SK-N-SH treated with all-trans-retinoic acid at 6 μM for 48 hours (cell line): Measurements from ENCODE around the gene KCNK17.

ENCODE experiments used
- ATAC-seq: fragments of 200-7000 bp; cut with Tn5 transposase; 3 replicates; pipeline ENCODE4 v1.9.1; 2020; ENCODE audit warnings: mild to moderate bottlenecking, moderate library complexity
- BACH2 ChIP-seq: fragments of 250-450 bp; sonication (Bioruptor Pico); IDR thresholded peaks from 2 replicates; pipeline ENCODE4 v1.9.0; 2021; ENCODE audit warnings: mild to moderate bottlenecking, borderline replicate concordance
- CSDC2 ChIP-seq: fragments of 250-450 bp; sonication (Bioruptor Pico); IDR thresholded peaks from 2 replicates; pipeline ENCODE4 v1.5.0; 2020; ENCODE audit warnings: mild to moderate bottlenecking, moderate library complexity
- ESRRG ChIP-seq: fragments of 250-450 bp; sonication (Bioruptor Pico); IDR thresholded peaks from 2 replicates; pipeline ENCODE4 v1.6.1; 2021; ENCODE audit warnings: mild to moderate bottlenecking
- ISL1 ChIP-seq: fragments of 250-450 bp; sonication (Bioruptor Pico); IDR thresholded peaks from 2 replicates; pipeline ENCODE4 v2.1.2; 2022; ENCODE audit warnings: mild to moderate bottlenecking, moderate library complexity
- OSR1 ChIP-seq: fragments of 250-450 bp; sonication (Bioruptor Pico); IDR thresholded peaks from 2 replicates; pipeline ENCODE4 v1.8.0; 2022; ENCODE audit warnings: moderate library complexity, mild to moderate bottlenecking, inconsistent platforms
- PPARA ChIP-seq: fragments of 250-450 bp; sonication (Bioruptor Pico); IDR thresholded peaks from 2 replicates; pipeline ENCODE4 v1.5.0; 2020; ENCODE audit warnings: mild to moderate bottlenecking, borderline replicate concordance
- RARB ChIP-seq: fragments of 250-450 bp; sonication (Bioruptor Pico); IDR thresholded peaks from 2 replicates; pipeline ENCODE4 v1.8.0; 2021; ENCODE audit warnings: mild to moderate bottlenecking, moderate library complexity
- SNAI2 ChIP-seq: fragments of 250-450 bp; sonication (Bioruptor Pico); IDR thresholded peaks from 2 replicates; pipeline ENCODE4 v1.5.0; 2020; ENCODE audit warnings: mild to moderate bottlenecking, moderate library complexity
- TCF4 ChIP-seq: fragments of 250-450 bp; sonication (Bioruptor Pico); IDR thresholded peaks from 2 replicates; pipeline ENCODE4 v1.8.0; 2021; ENCODE audit warnings: mild to moderate bottlenecking, moderate library complexity, borderline replicate concordance
- ZFP3 ChIP-seq: fragments of 250-450 bp; sonication (Bioruptor Pico); IDR thresholded peaks from 2 replicates; pipeline ENCODE4 v1.5.0; 2020; ENCODE audit warnings: mild to moderate bottlenecking, moderate library complexity
- ZNF565 ChIP-seq: fragments of 450-650 bp; formaldehyde crosslinking; conservative IDR thresholded peaks from 2 replicates; pipeline ENCODE4 v1.5.0; 2020; ENCODE audit warnings: low read depth, mild to moderate bottlenecking, moderate library complexity
- ZNF70 ChIP-seq: fragments of 450-650 bp; formaldehyde crosslinking; IDR thresholded peaks from 2 replicates; pipeline ENCODE4 v1.5.0; 2020; ENCODE audit warnings: mild to moderate bottlenecking, moderate library complexity
- ZNF8 ChIP-seq: fragments of 450-650 bp; formaldehyde crosslinking; IDR thresholded peaks from 2 replicates; pipeline ENCODE4 v1.5.0; 2020; ENCODE audit warnings: mild to moderate bottlenecking, moderate library complexity
- TF ChIP-seq, protein P1 (sequence below): fragments of 250-450 bp; sonication (Bioruptor Pico); IDR thresholded peaks from 2 replicates; pipeline ENCODE4 v1.5.1; 2020; ENCODE audit warnings: low read depth, mild to moderate bottlenecking, moderate library complexity
- TF ChIP-seq, protein P2 (sequence below): fragments of 250-450 bp; sonication (Bioruptor Pico); IDR thresholded peaks from 2 replicates; pipeline ENCODE4 v1.8.0; 2021; ENCODE audit warnings: low read depth, mild to moderate bottlenecking, moderate library complexity, borderline replicate concordance
- TF ChIP-seq, protein P3 (sequence below): fragments of 250-450 bp; sonication (Bioruptor Pico); IDR thresholded peaks from 2 replicates; pipeline ENCODE4 v1.5.1; 2021; ENCODE audit warnings: mild to moderate bottlenecking, moderate library complexity
- TF ChIP-seq, protein P4 (sequence below): fragments of 250-450 bp; sonication (Bioruptor Pico); IDR thresholded peaks from 2 replicates; pipeline ENCODE4 v1.8.0; 2020; ENCODE audit warnings: mild to moderate bottlenecking, moderate library complexity, borderline replicate concordance

Gene KCNK17

DNA sequence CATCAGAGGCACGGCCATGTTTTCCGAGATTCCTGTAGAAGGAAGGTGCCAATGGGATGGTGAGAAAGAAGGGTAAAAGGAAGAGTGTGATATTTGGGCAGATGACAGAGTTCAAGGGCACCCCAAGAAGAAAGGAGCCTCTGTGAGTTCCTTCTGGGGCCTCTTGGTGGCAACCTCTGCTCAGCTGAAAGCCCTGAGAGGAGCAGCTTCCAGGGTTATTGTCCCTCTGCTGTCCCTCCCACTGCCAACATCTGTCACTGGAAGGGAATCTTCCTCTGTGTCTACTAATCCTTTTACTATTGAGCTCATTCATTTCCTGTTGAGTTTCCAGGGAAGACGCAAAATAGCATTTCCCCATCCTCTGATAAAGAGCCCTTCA lies 48.3 kb upstream of the KCNK17 start:
- TF ChIP-seq TCF4 (CRISPR knock-in tag) (no peak), PPARA (CRISPR knock-in tag) (no peak), ZNF8 (CRISPR knock-in tag) (no peak), SNAI2 (CRISPR knock-in tag) (no peak), ZNF70 (CRISPR knock-in tag) (no peak), CSDC2 (CRISPR knock-in tag) (no peak), OSR1 (CRISPR knock-in tag) (no peak), ZNF565 (no peak)
- TF ChIP-seq, protein P1, sequence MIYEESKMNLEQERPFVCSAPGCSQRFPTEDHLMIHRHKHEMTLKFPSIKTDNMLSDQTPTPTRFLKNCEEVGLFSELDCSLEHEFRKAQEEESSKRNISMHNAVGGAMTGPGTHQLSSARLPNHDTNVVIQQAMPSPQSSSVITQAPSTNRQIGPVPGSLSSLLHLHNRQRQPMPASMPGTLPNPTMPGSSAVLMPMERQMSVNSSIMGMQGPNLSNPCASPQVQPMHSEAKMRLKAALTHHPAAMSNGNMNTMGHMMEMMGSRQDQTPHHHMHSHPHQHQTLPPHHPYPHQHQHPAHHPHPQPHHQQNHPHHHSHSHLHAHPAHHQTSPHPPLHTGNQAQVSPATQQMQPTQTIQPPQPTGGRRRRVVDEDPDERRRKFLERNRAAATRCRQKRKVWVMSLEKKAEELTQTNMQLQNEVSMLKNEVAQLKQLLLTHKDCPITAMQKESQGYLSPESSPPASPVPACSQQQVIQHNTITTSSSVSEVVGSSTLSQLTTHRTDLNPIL (CRISPR knock-in tag): no peak
- TF ChIP-seq, protein P2, sequence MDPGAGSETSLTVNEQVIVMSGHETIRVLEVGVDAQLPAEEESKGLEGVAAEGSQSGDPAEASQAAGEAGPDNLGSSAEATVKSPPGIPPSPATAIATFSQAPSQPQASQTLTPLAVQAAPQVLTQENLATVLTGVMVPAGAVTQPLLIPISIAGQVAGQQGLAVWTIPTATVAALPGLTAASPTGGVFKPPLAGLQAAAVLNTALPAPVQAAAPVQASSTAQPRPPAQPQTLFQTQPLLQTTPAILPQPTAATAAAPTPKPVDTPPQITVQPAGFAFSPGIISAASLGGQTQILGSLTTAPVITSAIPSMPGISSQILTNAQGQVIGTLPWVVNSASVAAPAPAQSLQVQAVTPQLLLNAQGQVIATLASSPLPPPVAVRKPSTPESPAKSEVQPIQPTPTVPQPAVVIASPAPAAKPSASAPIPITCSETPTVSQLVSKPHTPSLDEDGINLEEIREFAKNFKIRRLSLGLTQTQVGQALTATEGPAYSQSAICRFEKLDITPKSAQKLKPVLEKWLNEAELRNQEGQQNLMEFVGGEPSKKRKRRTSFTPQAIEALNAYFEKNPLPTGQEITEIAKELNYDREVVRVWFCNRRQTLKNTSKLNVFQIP (CRISPR knock-in tag): no peak
- TF ChIP-seq, protein P3, sequence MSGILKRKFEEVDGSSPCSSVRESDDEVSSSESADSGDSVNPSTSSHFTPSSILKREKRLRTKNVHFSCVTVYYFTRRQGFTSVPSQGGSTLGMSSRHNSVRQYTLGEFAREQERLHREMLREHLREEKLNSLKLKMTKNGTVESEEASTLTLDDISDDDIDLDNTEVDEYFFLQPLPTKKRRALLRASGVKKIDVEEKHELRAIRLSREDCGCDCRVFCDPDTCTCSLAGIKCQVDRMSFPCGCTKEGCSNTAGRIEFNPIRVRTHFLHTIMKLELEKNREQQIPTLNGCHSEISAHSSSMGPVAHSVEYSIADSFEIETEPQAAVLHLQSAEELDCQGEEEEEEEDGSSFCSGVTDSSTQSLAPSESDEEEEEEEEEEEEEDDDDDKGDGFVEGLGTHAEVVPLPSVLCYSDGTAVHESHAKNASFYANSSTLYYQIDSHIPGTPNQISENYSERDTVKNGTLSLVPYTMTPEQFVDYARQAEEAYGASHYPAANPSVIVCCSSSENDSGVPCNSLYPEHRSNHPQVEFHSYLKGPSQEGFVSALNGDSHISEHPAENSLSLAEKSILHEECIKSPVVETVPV: no peak
- peak; percentile 20; the same call in 1 of the 3 replicates for ATAC-seq

DNA sequence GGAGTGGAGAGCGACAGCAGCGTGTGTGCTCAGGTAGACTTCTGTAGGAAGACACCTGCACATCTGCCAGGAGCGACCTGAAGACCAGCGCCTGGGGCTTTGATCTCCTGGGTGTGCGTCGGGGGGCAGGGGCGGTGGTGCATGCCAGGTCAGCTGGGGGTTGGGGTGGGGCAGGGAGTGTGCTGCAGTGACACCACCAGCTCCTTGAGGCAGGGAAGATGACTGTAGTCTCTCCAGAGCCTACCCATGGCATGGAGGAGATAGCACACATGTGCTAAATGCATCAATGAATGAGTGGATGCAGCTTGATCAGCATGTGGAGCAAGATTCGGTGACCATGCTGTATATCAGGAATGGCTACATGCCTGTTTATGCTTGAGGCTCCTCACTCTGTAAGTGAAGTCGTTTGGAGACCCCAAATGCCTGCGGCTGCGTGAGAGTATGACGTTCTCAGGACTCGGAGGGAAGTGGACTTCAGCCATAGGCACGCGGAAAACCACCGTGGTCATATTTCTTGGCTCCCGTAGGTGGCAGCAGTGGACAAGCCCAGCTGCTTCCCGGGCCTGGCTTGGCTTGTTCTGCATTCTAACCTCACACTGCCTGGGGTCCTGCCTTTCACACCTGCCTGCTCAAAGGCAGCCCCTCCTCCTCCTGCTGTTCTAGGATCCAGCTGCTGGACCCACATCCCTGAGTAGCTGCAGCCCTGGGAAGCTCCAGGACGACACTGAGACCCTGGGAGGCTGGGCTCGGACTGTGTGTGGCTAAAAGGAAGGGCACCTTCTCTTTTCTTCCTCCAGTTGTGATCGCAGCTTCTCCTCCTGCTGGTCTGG lies 47.7 kb upstream of the KCNK17 start:
- peak; percentile 95 for ATAC-seq
- no peak for TF ChIP-seq ZNF8 (CRISPR knock-in tag)
- TF ChIP-seq ZNF565: no peak
- TF ChIP-seq ESRRG (CRISPR knock-in tag): no peak
- TF ChIP-seq TCF4 (CRISPR knock-in tag): no peak
- TF ChIP-seq BACH2 (CRISPR knock-in tag): no peak
- no peak for TF ChIP-seq RARB (CRISPR knock-in tag)
- TF ChIP-seq, protein P2 (CRISPR knock-in tag): no peak
- no peak for TF ChIP-seq CSDC2 (CRISPR knock-in tag)
- TF ChIP-seq, protein P4, sequence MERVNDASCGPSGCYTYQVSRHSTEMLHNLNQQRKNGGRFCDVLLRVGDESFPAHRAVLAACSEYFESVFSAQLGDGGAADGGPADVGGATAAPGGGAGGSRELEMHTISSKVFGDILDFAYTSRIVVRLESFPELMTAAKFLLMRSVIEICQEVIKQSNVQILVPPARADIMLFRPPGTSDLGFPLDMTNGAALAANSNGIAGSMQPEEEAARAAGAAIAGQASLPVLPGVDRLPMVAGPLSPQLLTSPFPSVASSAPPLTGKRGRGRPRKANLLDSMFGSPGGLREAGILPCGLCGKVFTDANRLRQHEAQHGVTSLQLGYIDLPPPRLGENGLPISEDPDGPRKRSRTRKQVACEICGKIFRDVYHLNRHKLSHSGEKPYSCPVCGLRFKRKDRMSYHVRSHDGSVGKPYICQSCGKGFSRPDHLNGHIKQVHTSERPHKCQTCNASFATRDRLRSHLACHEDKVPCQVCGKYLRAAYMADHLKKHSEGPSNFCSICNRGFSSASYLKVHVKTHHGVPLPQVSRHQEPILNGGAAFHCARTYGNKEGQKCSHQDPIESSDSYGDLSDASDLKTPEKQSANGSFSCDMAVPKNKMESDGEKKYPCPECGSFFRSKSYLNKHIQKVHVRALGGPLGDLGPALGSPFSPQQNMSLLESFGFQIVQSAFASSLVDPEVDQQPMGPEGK (CRISPR knock-in tag): no peak
- TF ChIP-seq PPARA (CRISPR knock-in tag): no peak
- TF ChIP-seq SNAI2 (CRISPR knock-in tag): no peak
- no peak for TF ChIP-seq ZNF70 (CRISPR knock-in tag)
- no peak for TF ChIP-seq ZFP3 (CRISPR knock-in tag)
- TF ChIP-seq ISL1 (CRISPR knock-in tag): no peak
- no peak for TF ChIP-seq OSR1 (CRISPR knock-in tag)

DNA sequence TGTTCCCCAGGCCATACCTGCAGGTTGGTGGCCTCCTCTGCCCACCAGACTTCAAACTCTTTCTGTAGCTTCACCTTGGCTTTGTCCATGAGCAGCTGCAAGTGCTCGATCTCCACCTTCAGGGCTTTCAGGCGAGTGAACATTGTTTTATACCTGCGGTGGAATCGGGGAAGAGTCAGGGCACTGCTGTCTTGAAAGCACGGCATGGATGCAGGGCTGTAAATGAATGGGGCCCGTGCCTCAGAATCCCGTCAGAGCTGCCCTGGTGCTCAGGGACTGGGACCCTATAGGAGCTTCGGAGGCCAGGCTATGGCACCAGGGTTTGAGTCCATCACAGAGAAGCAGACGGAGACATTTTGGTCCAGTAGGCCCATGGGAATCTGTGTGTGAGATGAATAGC lies 46.2 kb upstream of the KCNK17 start:
- TF ChIP-seq SNAI2 (CRISPR knock-in tag): no peak
- TF ChIP-seq, protein P3: no peak
- ATAC-seq: no peak
